ENCODE data around the gene HERC3. TPM values are rescaled to one million over a fixed set of nuclear protein-coding genes. Genes with fewer than 3 reads are reported as not detected.

Gene HERC3
- total RNA-seq, 4 donors from 2014 or later = 50.5 to 73.4 (median 57.4) TPM

GRCh38 chr4:88753658-88754571 is 161.6 kb downstream of the HERC3 start:
- Histone ChIP-seq H3K27ac (peak overlapping the region in 1 of 4 donors; percentile 42), H3K27me3 (no peaks in the 10 kb centered on the region), H3K9me3 (no peaks in the 10 kb centered on the region), H3K36me3 (peaks cover 0 to 57% (median 0%) of the 10 kb centered on the region in 3 donors), H3K4me3 (no peak overlapping the region), H3K4me1 (peaks cover 0 to 8% (median 0%) of the 10 kb centered on the region in 4 donors)
- TF ChIP-seq CTCF (IDR thresholded peaks at IDR 0.05) = no peak
- TF ChIP-seq POLR2A (IDR thresholded peaks at IDR 0.05) = no peak
- no peak for DNase-seq

GRCh38 chr4:88754796-88755195 is 162.5 kb downstream of the HERC3 start:
- H3K4me1 ChIP-seq = peaks cover 0 to 8% (median 0%) of the 10 kb centered on the region in 4 donors
- H3K9me3 ChIP-seq = no peaks in the 10 kb centered on the region
- no peak overlapping the region for H3K27ac ChIP-seq
- H3K4me3 ChIP-seq = no peak overlapping the region
- H3K36me3 ChIP-seq = peaks cover 0 to 49% (median 0%) of the 10 kb centered on the region in 3 donors
- H3K27me3 ChIP-seq = no peaks in the 10 kb centered on the region
- no peak for DNase-seq
- no peak for TF ChIP-seq POLR2A (IDR thresholded peaks at IDR 0.05)
- no peak for TF ChIP-seq CTCF (IDR thresholded peaks at IDR 0.05)

DNA sequence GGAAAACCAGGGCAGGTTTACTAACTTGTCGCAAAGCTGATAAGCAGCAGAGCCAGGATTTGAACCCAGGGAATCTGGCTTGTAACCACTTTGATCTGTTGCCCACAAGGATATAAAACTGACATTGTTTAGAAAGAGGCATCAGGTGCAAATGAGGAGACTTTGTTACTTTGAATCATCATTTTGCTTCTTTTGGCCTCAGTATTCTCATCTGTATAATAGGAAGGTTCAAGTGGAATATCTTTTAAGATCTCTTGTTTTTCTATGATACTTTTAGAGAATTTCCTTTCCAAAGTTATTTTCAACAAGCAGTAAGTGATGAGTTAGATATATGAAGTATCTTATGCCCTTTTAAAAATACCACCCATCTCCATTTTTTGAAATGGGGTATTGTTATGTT is 163.2 kb downstream of the HERC3 start:
- H3K27ac ChIP-seq = no peak overlapping the region

DNA sequence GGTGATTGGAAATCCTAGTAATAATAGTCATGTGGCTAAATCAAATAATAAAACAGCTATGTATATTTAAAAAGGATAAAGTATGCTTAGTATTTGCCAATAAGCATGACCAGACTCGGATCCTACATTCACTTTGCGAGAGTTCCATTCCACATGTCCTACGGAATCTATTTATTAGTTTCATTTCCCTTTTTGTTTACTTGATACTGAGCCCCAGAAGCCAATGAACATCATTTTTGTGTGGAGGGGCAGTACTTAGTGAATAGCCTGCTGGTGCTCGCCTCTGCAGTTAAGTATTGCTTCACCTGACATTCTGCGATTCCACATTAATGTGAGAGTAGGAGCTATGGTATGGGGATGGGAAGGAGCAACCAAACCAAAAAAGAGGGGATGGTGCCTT is 163.9 kb downstream of the HERC3 start:
- no peak for TF ChIP-seq POLR2A (IDR thresholded peaks at IDR 0.05)
- no peak for TF ChIP-seq CTCF (IDR thresholded peaks at IDR 0.05)
- H3K27me3 ChIP-seq = no peaks in the 10 kb centered on the region
- no peaks in the 10 kb centered on the region for H3K9me3 ChIP-seq
- no peak overlapping the region for H3K27ac ChIP-seq
- H3K36me3 ChIP-seq = peaks cover 0 to 36% (median 0%) of the 10 kb centered on the region in 3 donors
- peaks cover 0 to 8% (median 0%) of the 10 kb centered on the region in 4 donors for H3K4me1 ChIP-seq
- H3K4me3 ChIP-seq = no peak overlapping the region
- no peak for DNase-seq

More for the DNA sequence above, 163.2 kb downstream of the HERC3 start:
- H3K27me3 ChIP-seq = no peaks in the 10 kb centered on the region
- no peaks in the 10 kb centered on the region for H3K9me3 ChIP-seq
- DNase-seq = no peak
- H3K4me3 ChIP-seq = no peak overlapping the region
- H3K4me1 ChIP-seq = peaks cover 0 to 8% (median 0%) of the 10 kb centered on the region in 4 donors
- peaks cover 0 to 43% (median 0%) of the 10 kb centered on the region in 3 donors for H3K36me3 ChIP-seq
- TF ChIP-seq CTCF (IDR thresholded peaks at IDR 0.05) (no peak), POLR2A (IDR thresholded peaks at IDR 0.05) (no peak)

- Histone ChIP-seq H3K4me3 (no peak overlapping the region), H3K36me3 (peaks cover 0 to 29% (median 0%) of the 10 kb centered on the region in 3 donors), H3K27me3 (no peaks in the 10 kb centered on the region), H3K4me1 (peaks cover 0 to 8% (median 0%) of the 10 kb centered on the region in 4 donors), H3K9me3 (no peaks in the 10 kb centered on the region), H3K27ac (no peak overlapping the region)
- no peak for DNase-seq
- TF ChIP-seq CTCF (IDR thresholded peaks at IDR 0.05) (no peak), POLR2A (IDR thresholded peaks at IDR 0.05) (no peak)
These were observed 164.8 kb downstream of the HERC3 start for GRCh38 chr4:88757067-88757466.
